Measurements from ENCODE around the gene PGM1. TPM values are rescaled to one million over a fixed set of nuclear protein-coding genes. Genes with fewer than 3 reads are reported as not detected.

The PGM1 gene
- total RNA-seq, 1 experiment from 2014 or later = 54.6 TPM

GRCh38 chr1:63677497-63677896 lies 84.3 kb downstream of the PGM1 start (continued):
- TF ChIP-seq, protein P1, sequence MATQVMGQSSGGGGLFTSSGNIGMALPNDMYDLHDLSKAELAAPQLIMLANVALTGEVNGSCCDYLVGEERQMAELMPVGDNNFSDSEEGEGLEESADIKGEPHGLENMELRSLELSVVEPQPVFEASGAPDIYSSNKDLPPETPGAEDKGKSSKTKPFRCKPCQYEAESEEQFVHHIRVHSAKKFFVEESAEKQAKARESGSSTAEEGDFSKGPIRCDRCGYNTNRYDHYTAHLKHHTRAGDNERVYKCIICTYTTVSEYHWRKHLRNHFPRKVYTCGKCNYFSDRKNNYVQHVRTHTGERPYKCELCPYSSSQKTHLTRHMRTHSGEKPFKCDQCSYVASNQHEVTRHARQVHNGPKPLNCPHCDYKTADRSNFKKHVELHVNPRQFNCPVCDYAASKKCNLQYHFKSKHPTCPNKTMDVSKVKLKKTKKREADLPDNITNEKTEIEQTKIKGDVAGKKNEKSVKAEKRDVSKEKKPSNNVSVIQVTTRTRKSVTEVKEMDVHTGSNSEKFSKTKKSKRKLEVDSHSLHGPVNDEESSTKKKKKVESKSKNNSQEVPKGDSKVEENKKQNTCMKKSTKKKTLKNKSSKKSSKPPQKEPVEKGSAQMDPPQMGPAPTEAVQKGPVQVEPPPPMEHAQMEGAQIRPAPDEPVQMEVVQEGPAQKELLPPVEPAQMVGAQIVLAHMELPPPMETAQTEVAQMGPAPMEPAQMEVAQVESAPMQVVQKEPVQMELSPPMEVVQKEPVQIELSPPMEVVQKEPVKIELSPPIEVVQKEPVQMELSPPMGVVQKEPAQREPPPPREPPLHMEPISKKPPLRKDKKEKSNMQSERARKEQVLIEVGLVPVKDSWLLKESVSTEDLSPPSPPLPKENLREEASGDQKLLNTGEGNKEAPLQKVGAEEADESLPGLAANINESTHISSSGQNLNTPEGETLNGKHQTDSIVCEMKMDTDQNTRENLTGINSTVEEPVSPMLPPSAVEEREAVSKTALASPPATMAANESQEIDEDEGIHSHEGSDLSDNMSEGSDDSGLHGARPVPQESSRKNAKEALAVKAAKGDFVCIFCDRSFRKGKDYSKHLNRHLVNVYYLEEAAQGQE (IDR thresholded peaks at IDR 0.05; ENCODE audit: low read depth) = no peak
- TF ChIP-seq EZH2 (IDR thresholded peaks at IDR 0.05) (no peak), JUND (IDR thresholded peaks at IDR 0.05) (no peak), EGR1 (IDR thresholded peaks at IDR 0.05; ENCODE audit: low read depth) (no peak)

DNA sequence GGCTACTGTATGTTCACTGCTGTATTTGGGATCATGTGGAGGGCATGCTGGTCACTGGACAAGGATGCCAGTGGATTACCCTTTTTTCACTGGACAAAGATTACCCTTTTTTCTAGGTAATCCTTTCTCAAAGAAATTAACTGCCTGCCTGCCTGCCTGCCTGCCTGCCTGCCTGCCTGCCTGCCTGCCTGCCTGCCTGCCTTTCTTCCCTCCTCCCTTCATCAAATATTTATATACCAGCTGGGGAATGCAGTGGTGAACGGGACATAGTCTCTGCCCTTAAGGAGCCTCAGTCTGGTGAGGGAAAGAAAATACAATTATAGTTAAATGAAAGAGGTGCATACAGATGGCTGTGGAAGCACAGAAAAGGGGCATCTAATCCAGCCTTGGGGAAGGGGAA lies 85.0 kb downstream of the PGM1 start:
- intact Hi-C loops (cut with micrococcal nuclease) = no loop called here
- H3K79me2 ChIP-seq (ENCODE audit: insufficient read depth, low read length) = no peaks in the 10 kb centered on the region
- H3K9me2 ChIP-seq (ENCODE audit: insufficient read depth) = no peaks in the 10 kb centered on the region
- H3K27ac ChIP-seq (ENCODE audit: low read depth, low read length) = no peak overlapping the region
- H3K4me1 ChIP-seq (ENCODE audit: control insufficient read depth in 1 of 2, insufficient read depth in 2 of 2, low read length in 2 of 2) = peaks cover 7 to 19% of the 10 kb centered on the region in 2 experiments; a peak in 3 of 4 replicates
- no peak overlapping the region for H3K4me3 ChIP-seq (replicated peaks in 1 of 2; ENCODE audit: low read depth in 1 of 2, low read length in 2 of 2)
- no TSS peak for BruUV-seq (replicated peaks)
- no peaks in the 10 kb centered on the region for H3K36me3 ChIP-seq (ENCODE audit: control insufficient read depth in 1 of 2, insufficient read depth in 2 of 2, low read length in 2 of 2)
- ChIA-PET CTCF (no interaction called here), RAD21 (ENCODE audit: low non-redundant PET in 1 of 2, low total read pairs in 2 of 2, uncharacterized antibody in 2 of 2, unreplicated experiment in 2 of 2) (no interaction called here), POLR2A (no interaction called here)
- DNase-seq (ENCODE audit: low read depth, low spot score) = no peak
- TF ChIP-seq TCF7L2 (IDR thresholded peaks at IDR 0.05; ENCODE audit: borderline replicate concordance, extremely low read depth, insufficient read depth, insufficient read length) (no peak), POLR2A (IDR thresholded peaks at IDR 0.05; ENCODE audit: borderline replicate concordance, extremely low read depth, insufficient read depth, insufficient read length) (no peak), JUND (IDR thresholded peaks at IDR 0.05) (no peak), ELF1 (IDR thresholded peaks at IDR 0.05; ENCODE audit: borderline replicate concordance, low read depth) (no peak), POLR2AphosphoS5 (IDR thresholded peaks at IDR 0.05; ENCODE audit: low read depth, low read length) (no peak), CEBPB (IDR thresholded peaks at IDR 0.05; ENCODE audit: low read depth) (no peak)
- TF ChIP-seq, protein P2, sequence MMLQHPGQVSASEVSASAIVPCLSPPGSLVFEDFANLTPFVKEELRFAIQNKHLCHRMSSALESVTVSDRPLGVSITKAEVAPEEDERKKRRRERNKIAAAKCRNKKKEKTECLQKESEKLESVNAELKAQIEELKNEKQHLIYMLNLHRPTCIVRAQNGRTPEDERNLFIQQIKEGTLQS (IDR thresholded peaks at IDR 0.05) = no peak
- no peak overlapping the region for H2AFZ ChIP-seq (ENCODE audit: low read depth, low read length, poor library complexity, severe bottlenecking)
- no peaks in the 10 kb centered on the region for H4K20me1 ChIP-seq (ENCODE audit: insufficient read depth)
- no peak overlapping the region for H3K9ac ChIP-seq (ENCODE audit: low read length)
- H3K9me3 ChIP-seq (ENCODE audit: control insufficient read depth in 1 of 2, insufficient read depth in 1 of 2, low read depth in 1 of 2, low read length in 2 of 2) = no peaks in the 10 kb centered on the region
- no peak overlapping the region for H3K4me2 ChIP-seq (ENCODE audit: low read length)
- no peak for ATAC-seq
- no peaks in the 10 kb centered on the region for H3K27me3 ChIP-seq (ENCODE audit: insufficient read depth, low read length)

All from HCT116 (cell line).